ENCODE data around the gene ULK1.

DNA sequence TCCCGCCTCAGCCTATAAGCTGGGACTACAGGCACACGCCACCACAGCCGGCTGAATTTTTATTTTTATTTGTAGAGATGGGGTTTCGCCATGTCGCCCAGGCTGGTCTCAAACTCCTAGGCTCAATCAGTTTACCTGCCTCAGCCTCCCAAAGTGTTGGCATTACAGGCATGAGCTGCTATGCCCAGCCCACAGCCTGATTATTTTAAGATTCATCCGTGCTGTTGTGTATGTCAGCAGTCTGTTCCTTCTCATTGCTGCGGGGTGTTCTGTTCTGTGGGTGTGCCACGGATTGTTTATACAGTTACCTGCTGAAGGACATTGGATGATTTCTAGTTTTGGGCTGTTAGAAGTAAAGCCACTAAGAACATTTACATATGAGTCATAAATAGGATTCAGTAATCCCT is 45.7 kb downstream of the ULK1 start:
- TF ChIP-seq, protein P1, sequence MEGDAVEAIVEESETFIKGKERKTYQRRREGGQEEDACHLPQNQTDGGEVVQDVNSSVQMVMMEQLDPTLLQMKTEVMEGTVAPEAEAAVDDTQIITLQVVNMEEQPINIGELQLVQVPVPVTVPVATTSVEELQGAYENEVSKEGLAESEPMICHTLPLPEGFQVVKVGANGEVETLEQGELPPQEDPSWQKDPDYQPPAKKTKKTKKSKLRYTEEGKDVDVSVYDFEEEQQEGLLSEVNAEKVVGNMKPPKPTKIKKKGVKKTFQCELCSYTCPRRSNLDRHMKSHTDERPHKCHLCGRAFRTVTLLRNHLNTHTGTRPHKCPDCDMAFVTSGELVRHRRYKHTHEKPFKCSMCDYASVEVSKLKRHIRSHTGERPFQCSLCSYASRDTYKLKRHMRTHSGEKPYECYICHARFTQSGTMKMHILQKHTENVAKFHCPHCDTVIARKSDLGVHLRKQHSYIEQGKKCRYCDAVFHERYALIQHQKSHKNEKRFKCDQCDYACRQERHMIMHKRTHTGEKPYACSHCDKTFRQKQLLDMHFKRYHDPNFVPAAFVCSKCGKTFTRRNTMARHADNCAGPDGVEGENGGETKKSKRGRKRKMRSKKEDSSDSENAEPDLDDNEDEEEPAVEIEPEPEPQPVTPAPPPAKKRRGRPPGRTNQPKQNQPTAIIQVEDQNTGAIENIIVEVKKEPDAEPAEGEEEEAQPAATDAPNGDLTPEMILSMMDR (conservative IDR thresholded peaks at IDR 0.05; ENCODE audit: low read depth in 2 of 2): no peak
- TF ChIP-seq, protein P2, sequence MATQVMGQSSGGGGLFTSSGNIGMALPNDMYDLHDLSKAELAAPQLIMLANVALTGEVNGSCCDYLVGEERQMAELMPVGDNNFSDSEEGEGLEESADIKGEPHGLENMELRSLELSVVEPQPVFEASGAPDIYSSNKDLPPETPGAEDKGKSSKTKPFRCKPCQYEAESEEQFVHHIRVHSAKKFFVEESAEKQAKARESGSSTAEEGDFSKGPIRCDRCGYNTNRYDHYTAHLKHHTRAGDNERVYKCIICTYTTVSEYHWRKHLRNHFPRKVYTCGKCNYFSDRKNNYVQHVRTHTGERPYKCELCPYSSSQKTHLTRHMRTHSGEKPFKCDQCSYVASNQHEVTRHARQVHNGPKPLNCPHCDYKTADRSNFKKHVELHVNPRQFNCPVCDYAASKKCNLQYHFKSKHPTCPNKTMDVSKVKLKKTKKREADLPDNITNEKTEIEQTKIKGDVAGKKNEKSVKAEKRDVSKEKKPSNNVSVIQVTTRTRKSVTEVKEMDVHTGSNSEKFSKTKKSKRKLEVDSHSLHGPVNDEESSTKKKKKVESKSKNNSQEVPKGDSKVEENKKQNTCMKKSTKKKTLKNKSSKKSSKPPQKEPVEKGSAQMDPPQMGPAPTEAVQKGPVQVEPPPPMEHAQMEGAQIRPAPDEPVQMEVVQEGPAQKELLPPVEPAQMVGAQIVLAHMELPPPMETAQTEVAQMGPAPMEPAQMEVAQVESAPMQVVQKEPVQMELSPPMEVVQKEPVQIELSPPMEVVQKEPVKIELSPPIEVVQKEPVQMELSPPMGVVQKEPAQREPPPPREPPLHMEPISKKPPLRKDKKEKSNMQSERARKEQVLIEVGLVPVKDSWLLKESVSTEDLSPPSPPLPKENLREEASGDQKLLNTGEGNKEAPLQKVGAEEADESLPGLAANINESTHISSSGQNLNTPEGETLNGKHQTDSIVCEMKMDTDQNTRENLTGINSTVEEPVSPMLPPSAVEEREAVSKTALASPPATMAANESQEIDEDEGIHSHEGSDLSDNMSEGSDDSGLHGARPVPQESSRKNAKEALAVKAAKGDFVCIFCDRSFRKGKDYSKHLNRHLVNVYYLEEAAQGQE (IDR thresholded peaks at IDR 0.05; ENCODE audit: unreplicated experiment): no peak
- TF ChIP-seq POLR2AphosphoS5 (IDR thresholded peaks at IDR 0.05; ENCODE audit: low read depth) (no peak), EZH2 (IDR thresholded peaks at IDR 0.05; ENCODE audit: low read depth, unreplicated experiment) (no peak), JUNB (IDR thresholded peaks at IDR 0.05; ENCODE audit: unreplicated experiment) (no peak), EZH2phosphoT487 (IDR thresholded peaks at IDR 0.05; ENCODE audit: unreplicated experiment) (no peak), CREB1 (CRISPR knock-in tag; IDR thresholded peaks at IDR 0.05; ENCODE audit: low read depth) (no peak), ZNF331 (CRISPR knock-in tag; IDR thresholded peaks at IDR 0.05; ENCODE audit: low read depth) (no peak)
